K562 (cell line): Measurements from ENCODE around the gene DERL3. TPM values are rescaled to one million over a fixed set of nuclear protein-coding genes. Genes with fewer than 3 reads are reported as not detected.

Experiments used
- ATF3 ChIP-seq, 2 experiments: fragments of 450-650 bp in 1 of 2; sonication (generic) in 1 of 2; formaldehyde crosslinking in 1 of 2; IDR thresholded peaks in 1 of 2; conservative IDR thresholded peaks in 1 of 2; 2 replicates each; pipeline versions ENCODE4 v1.6.1 to v1.8.1; 2016 to 2023; ENCODE audit warnings: mild to moderate bottlenecking in 2 of 2, moderate library complexity in 2 of 2, inconsistent platforms in 1 of 2, missing genetic modification reagents in 1 of 2
- CC2D1A ChIP-seq: fragments of 450-650 bp; IDR thresholded peaks from 2 replicates; pipeline ENCODE4 v1.6.1; 2017; ENCODE audit warnings: mild to moderate bottlenecking
- EP400 ChIP-seq: fragments of 450-650 bp; IDR thresholded peaks from 2 replicates; pipeline ENCODE4 v1.6.1; 2017; ENCODE audit warnings: antibody characterized with exemption, mild to moderate bottlenecking, moderate library complexity
- ETS1 ChIP-seq: conservative IDR thresholded peaks from 2 replicates; pipeline ENCODE4 v1.6.1; 2011; ENCODE audit warnings: low read depth, mild to moderate bottlenecking, low read length; ENCODE audit not compliant: control insufficient read depth
- FOXK1 ChIP-seq: sonication (generic); formaldehyde crosslinking; IDR thresholded peaks from 2 replicates; pipeline ENCODE4 v1.8.0; 2022; ENCODE audit warnings: missing genetic modification reagents, mild to moderate bottlenecking, borderline replicate concordance
- NFIC ChIP-seq: fragments of 450-650 bp; IDR thresholded peaks from 2 replicates; pipeline ENCODE4 v1.6.1; 2017; ENCODE audit warnings: mild to moderate bottlenecking, inconsistent platforms
- PCBP1 ChIP-seq: fragments of 200-400 bp; formaldehyde crosslinking; IDR thresholded peaks from 2 replicates; pipeline ENCODE4 v1.6.1; 2018; ENCODE audit warnings: mild to moderate bottlenecking, low read depth, low read length; ENCODE audit not compliant: poor library complexity, severe bottlenecking
- RFX5 ChIP-seq: IDR thresholded peaks from 2 replicates; pipeline ENCODE4 v1.6.1; 2011; ENCODE audit warnings: low read depth, mild to moderate bottlenecking, improper control_type of control experiment, low read length
- TAF7 ChIP-seq: fragments of 450-650 bp; IDR thresholded peaks from 2 replicates; pipeline ENCODE4 v1.6.1; 2016; ENCODE audit warnings: missing genetic modification characterization, missing compliant biosample characterization
- ZBTB12 ChIP-seq: fragments of 250-450 bp; sonication (Bioruptor Pico); IDR thresholded peaks from 2 replicates; pipeline ENCODE4 v1.4.0; 2020
- polyA plus RNA-seq, 8 experiments: library from polyadenylated mRNA; depleted of rRNA in 4 of 8; stranded (reverse) in 5 of 8; unstranded in 3 of 8; fragments of >200 nt; fragmentation: Nextera tagmentation in 2 of 8; fragmentation: Illumina TruSeq in 1 of 8; extraction: Ambion mirVana in 2 of 8; extraction: Trizol in 1 of 8; gene quantifications; 2 replicates each; pipeline versions ENCODE4 v1.2.1 to v1.2.3, GENCODE V29; 2011 to 2014; ENCODE audit warnings: inconsistent platforms in 1 of 8, missing spikeins in 1 of 8
- total RNA-seq, 7 experiments: library from RNA; depleted of rRNA in 6 of 7; stranded (reverse); fragments of >200 nt in 6 of 7; fragmentation: Illumina TruSeq in 2 of 7; extraction: Trizol in 2 of 7; gene quantifications; 2 replicates each; pipeline versions ENCODE4 v1.2.1 to v1.2.3, GENCODE V29; 2011 to 2021; ENCODE audit warnings: low replicate concordance in 1 of 7
- TF ChIP-seq, protein P1 (sequence below), 2 experiments: fragments of 450-650 bp; IDR thresholded peaks; 2 replicates each; pipeline ENCODE4 v1.6.1; 2016
- TF ChIP-seq, protein P2 (sequence below), 2 experiments: fragments of 450-650 bp; formaldehyde crosslinking in 1 of 2; IDR thresholded peaks; 2 replicates each; pipeline versions ENCODE4 v1.4.0 to v1.6.1; 2014 to 2020; ENCODE audit warnings: mild to moderate bottlenecking in 2 of 2, borderline replicate concordance in 1 of 2, low read depth in 1 of 2

The DERL3 gene
- total and polyA plus RNA-seq, 9 of the 15 experiments (the other 6 are each of a cell fraction or from before 2014, with no cell fraction given), result 1.3 to 12.4 (median 4.8) TPM

GRCh38 chr22:23838681-23839468 lies at the start of gene DERL3 (continued):
- TF ChIP-seq ZBTB12 (CRISPR knock-in tag) (no peak), FOXK1 (CRISPR knock-in tag) (peak; percentile 71; the same call in 1 of the 2 replicates), EP400 (peak; percentile 95), PCBP1 (peak; percentile 33), ETS1 (0 out of 2 replicates have a peak, but pooled peaks have one; percentile 23), ATF3 (IDR thresholded peaks at IDR 0.05) (no peak), ATF3 (CRISPR knock-in tag; conservative IDR thresholded peaks at IDR 0.05) (no peak), NFIC (no peak), RFX5 (0 out of 2 replicates have a peak, but pooled peaks have one; percentile 39), CC2D1A (no peak), TAF7 (tag) (no peak)
- TF ChIP-seq, protein P1, sequence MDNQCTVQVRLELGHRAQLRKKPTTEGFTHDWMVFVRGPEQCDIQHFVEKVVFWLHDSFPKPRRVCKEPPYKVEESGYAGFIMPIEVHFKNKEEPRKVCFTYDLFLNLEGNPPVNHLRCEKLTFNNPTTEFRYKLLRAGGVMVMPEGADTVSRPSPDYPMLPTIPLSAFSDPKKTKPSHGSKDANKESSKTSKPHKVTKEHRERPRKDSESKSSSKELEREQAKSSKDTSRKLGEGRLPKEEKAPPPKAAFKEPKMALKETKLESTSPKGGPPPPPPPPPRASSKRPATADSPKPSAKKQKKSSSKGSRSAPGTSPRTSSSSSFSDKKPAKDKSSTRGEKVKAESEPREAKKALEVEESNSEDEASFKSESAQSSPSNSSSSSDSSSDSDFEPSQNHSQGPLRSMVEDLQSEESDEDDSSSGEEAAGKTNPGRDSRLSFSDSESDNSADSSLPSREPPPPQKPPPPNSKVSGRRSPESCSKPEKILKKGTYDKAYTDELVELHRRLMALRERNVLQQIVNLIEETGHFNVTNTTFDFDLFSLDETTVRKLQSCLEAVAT (IDR thresholded peaks at IDR 0.05), result peak in 1 of 2 experiments; percentile 75; a peak in 2 of 4 replicates
- TF ChIP-seq, protein P2, sequence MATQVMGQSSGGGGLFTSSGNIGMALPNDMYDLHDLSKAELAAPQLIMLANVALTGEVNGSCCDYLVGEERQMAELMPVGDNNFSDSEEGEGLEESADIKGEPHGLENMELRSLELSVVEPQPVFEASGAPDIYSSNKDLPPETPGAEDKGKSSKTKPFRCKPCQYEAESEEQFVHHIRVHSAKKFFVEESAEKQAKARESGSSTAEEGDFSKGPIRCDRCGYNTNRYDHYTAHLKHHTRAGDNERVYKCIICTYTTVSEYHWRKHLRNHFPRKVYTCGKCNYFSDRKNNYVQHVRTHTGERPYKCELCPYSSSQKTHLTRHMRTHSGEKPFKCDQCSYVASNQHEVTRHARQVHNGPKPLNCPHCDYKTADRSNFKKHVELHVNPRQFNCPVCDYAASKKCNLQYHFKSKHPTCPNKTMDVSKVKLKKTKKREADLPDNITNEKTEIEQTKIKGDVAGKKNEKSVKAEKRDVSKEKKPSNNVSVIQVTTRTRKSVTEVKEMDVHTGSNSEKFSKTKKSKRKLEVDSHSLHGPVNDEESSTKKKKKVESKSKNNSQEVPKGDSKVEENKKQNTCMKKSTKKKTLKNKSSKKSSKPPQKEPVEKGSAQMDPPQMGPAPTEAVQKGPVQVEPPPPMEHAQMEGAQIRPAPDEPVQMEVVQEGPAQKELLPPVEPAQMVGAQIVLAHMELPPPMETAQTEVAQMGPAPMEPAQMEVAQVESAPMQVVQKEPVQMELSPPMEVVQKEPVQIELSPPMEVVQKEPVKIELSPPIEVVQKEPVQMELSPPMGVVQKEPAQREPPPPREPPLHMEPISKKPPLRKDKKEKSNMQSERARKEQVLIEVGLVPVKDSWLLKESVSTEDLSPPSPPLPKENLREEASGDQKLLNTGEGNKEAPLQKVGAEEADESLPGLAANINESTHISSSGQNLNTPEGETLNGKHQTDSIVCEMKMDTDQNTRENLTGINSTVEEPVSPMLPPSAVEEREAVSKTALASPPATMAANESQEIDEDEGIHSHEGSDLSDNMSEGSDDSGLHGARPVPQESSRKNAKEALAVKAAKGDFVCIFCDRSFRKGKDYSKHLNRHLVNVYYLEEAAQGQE (IDR thresholded peaks at IDR 0.05; ENCODE audit: borderline replicate concordance), result peak; percentile 39
- TF ChIP-seq, protein P2 (CRISPR knock-in tag; IDR thresholded peaks at IDR 0.05; ENCODE audit: low read depth), result no peak
